Epithelial cell of proximal tubule (primary cell): ENCODE results near the gene EFCAB5. TPM values are rescaled to one million over a fixed set of nuclear protein-coding genes. Genes with fewer than 3 reads are reported as not detected.

Source experiments
- total RNA-seq: library from RNA; depleted of rRNA; stranded (reverse); fragments of >200 nt; gene quantifications from 2 replicates; pipeline ENCODE4 v1.2.3, GENCODE V29; 2015

The EFCAB5 gene
- total RNA-seq, 1 donor from 2014 or later = 2.5 TPM

Other genes with a start within 250 kb of the EFCAB5 start
- 15.2 and 19.8 TPM in 2 replicates for gene SSH2, start 11.4 kb upstream of the EFCAB5 start, total RNA-seq
- 6.9 and 7.0 TPM in 2 replicates for gene NSRP1, start 175.2 kb downstream of the EFCAB5 start, total RNA-seq